ENCODE results near the gene EP300.

- TF ChIP-seq EZH2phosphoT487 (IDR thresholded peaks at IDR 0.05; ENCODE audit: borderline replicate concordance, low read length) (no peak), CTCF (conservative IDR thresholded peaks at IDR 0.05; ENCODE audit: low read depth, low read length) (no peak)
These were observed 48.7 kb upstream of the EP300 start for GRCh38 chr22:41043722-41044121.
